NCI-H510A (cell line): ENCODE data around the gene COX8C.

Experiments used
- DNase-seq: peaks from one replicate; lab custom pipeline; 2025; lab: John Stamatoyannopoulos, UW

COX8C gene, protein sequence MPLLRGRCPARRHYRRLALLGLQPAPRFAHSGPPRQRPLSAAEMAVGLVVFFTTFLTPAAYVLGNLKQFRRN

DNA sequence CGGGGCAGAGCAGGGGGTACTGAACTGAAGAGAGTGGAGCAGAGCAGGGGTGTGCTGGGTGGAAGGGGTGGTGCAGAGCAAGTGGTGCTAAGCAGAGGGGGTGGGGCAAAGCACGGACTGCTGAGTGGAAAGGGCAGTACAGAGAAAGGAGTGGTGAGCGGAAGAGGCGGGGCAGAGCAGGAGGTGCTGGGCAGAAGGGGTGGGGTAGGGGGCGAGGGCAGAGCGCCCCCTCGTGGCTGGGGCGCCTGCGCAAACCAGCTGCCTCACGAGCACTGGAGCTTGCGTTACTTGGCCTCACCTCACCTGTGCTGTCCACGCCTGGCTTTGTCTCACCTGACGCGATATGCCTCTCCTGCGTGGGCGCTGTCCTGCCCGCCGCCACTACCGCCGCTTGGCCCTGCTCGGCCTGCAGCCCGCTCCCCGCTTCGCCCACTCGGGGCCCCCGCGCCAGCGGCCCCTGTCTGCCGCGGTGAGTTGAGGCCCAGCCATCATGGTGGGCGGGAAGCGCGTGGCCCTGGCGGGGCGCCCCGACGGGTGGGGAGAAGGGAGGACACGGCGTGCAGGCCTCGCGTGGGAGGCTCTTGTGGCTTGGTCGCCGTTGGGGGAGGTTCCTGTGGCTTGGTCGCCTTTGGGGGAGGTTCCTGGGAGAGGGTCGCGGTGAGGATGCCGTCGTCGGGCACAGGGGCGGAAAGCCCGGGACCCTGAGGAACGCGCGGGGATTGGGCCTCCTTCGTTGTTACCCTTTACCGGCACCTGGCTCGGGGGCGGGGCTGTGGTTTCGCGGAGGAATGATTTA is at the start of gene COX8C:
Gene COX8C, plus strand, starts transcription at position 257 of the 796 bp plus-strand sequence. Its CDS starts 87 bp downstream, at position 344.
- DNase-seq, result no peak

DNA sequence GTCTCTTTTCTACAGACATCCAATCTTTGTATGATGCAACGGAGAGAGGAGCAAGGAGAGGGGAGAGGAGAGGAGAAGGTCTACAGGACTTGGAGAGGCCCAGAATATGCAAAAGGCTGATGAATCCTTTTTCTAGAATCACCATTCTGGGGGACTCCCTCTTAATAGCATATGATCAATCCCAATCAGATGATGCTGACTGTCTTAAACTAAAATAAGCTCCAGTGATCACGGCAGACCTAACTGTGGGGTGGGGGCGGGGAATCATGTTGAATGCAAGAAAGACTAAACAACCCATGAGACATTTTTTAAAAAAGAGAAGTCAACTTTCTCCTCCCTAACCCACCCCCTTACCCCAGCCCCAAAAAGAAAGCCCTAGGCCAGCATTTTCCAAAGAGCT is 47.6 kb upstream of the COX8C start:
- DNase-seq, result no peak

DNA sequence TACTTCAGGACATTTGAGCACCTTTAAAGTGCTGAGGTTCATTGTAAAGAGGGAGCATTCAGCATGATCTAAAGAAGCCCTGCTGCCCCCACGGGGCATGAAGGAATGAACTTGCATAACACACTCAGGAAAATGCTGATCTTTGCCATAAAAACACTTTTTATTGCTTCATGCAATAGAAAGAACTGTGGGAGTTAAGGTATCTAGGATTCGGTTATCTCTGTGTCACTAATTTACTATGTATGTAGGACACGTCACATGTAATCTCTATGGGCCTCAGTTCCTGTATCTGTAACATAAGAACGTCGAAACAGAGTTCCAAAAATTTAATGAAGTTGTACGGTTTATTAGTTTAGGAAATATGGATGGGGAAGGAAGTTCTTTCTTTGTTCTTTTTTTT is 47.1 kb upstream of the COX8C start:
- no peak for DNase-seq

DNA sequence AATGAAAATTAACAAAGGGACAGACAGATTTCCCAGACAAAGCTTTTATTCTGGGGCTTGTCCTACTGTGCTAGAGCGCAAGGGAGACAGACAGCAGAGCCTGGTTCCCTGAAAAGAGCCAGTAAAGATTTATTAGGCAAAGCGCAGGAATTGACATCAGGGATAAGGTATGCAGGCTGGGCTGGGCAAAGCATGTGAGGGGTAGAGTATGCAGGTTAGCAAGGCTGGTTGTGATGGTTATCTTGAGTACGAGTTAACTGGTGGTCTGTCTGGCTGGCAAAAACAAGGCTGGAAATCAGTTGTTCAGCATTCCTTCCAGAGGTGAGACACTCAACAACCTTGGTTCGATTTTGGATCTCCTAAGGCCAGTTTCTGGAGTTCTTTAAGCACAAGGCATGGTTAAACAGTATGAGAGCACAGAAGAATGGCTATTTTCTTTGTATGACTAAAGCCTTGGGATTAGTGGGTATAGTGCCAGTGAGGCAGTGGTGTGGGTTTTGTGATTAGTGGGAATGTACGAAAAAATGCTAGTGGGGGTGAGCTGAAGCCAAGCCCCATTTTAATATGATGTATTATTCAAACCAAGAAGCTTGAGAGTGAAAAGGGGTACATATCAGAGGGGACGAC is 45.0 kb upstream of the COX8C start:
- no peak for DNase-seq

DNA sequence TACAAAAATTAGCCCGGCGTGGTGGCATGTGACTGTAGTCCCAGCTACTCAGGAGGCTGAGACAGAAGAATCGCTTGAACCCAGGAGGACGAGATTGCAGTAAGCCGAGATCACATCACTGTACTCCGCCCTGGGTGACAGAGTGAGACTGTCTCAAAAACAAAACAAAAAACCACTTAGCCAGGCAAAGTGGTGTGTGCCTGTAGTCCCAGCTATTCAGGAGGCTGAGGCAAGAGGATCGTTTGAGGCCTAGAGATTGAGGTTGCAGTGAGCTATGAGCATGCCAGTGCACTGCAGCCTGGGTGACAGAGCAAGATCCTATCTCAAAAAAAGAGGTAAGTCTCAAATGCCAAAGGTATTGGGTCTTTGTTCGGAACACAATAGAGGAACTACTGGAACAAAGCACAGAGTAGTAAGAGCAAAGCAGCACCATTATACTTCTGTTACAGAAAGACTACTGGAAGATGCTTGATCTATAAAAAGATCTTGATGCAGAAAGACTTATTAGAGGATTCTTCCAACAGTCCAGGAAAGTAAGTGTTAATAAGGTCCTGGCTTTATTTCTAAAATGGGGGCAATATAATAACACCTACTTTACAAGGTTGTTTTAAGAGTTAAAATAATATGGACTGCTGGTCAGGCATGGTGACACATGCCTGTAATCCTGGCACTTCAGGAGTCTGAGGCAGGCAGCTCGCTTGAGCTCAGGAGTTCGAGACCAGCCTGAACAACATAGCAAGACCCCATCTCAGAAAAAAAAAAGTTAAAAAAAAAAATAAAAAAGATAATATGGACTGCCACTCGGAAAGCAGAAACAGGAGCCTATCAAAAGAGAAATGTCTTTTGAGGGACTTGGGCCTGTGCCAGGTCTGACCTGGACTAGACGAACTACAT is 44.0 kb upstream of the COX8C start:
- DNase-seq, result no peak

- no peak for DNase-seq
Observed at GRCh38 chr14:93303659-93304058, 43.3 kb upstream of the COX8C start.

GRCh38 chr14:93304771-93305170 is 42.2 kb upstream of the COX8C start:
- no peak for DNase-seq

DNA sequence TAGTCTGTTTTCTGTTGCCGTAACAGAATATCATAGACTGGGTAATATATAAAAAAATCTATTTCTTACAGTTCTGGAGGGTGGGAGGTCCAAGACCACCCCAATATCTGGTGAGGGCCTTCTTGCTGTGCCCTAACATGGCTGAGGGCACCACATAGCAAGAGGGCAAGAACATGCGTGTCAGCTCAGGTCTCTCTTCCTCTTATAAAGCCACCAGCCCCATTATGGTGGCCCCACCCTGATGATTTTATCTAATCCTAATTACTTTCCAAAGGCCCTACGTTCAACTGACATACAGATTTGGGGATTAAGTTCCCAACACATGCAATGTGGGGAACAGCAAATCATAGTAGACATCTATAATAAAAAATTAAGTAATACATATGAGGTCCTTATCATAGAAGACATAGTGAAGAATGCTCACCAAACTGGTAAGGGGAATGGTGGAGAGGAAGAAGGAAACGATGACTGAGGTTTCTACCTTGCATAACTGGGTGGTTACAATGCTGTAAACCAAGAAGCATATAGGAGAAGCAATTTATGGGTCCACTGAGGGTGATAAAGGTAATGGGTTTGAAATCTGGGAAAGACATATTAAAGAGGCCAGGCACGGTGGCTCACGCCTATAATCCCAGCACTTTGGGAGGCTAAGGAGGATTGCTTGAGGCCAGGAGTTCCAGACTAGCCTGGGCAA is 41.1 kb upstream of the COX8C start:
- no peak for DNase-seq

DNA sequence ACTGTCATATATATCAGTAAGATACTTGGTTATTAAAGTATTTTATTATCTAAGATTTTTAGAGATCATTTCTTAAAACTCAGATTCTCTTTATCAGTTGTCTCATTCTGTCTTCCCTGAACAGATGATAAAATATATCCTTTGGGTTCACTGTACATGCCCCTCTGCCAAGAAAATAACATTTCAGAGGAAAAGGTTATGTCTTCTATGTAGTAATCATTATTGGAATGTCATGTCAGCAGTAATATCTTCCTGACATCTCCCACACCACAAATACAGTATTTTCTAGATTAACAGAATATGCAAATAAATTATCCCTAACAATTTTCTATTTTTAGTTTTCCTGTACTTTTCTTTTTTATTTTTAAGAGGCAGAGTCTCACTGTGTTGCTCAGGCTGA is 40.2 kb upstream of the COX8C start:
- DNase-seq, result no peak

GRCh38 chr14:93308686-93309345 is 38.2 kb upstream of the COX8C start:
- DNase-seq, result no peak

GRCh38 chr14:93309427-93309966 is 37.5 kb upstream of the COX8C start:
- DNase-seq, result no peak

- DNase-seq, result no peak
Observed at GRCh38 chr14:93311082-93311481, 35.9 kb upstream of the COX8C start.

GRCh38 chr14:93315575-93315974 is 31.4 kb upstream of the COX8C start:
- no peak for DNase-seq

DNA sequence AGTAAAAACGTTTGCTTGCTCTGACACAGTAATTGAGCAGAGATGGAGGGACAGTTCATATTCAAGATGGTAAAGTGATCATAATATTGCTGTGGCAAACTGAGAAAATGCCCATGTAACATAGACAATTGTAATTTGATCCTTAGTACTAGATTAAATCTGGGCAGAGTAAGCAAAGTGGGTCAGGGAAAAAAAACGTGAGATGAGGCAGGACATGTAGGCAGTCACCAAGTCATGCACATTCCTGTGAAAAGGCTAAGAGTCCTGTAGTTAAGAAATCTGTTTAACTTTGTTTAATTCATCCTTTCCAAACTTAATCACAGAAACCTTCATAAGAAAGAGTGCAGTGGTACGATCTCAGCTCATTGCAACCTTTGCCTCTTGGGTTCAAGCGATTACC is 30.3 kb upstream of the COX8C start:
- DNase-seq, result no peak

DNA sequence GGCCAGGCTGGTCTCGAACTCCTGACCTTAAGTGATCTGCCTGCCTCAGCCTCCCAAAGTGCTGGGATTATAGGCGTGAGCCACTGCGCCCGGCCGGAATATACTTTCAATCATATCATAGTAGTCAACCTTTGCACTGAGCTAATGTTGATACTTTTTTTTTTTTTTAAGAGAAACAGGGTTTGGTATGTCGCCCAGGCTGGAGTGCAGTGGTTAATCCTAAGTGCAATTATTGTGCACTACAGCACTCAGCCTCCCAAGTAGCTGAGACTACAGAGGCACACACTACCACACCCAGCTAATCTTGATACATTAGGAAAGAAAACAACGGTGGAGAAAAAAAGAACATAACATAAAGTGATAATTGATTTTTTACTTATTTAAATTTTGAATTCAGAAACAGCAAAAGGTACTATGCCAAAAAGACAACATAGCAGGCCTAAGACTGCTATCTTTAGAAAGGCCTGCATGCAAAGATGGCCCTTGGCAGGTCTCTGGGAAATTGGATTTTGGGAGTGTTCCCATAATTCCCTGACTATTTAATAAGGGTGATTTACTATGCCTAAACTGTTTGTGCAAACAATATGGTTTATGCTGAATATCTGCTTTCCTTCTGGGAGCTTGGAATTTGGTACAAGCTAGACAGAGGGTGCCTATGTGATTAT is 29.6 kb upstream of the COX8C start:
- no peak for DNase-seq

- DNase-seq, result no peak
Observed at GRCh38 chr14:93317875-93318807, 28.8 kb upstream of the COX8C start.

GRCh38 chr14:93318927-93319326 is 28.1 kb upstream of the COX8C start:
- no peak for DNase-seq

DNA sequence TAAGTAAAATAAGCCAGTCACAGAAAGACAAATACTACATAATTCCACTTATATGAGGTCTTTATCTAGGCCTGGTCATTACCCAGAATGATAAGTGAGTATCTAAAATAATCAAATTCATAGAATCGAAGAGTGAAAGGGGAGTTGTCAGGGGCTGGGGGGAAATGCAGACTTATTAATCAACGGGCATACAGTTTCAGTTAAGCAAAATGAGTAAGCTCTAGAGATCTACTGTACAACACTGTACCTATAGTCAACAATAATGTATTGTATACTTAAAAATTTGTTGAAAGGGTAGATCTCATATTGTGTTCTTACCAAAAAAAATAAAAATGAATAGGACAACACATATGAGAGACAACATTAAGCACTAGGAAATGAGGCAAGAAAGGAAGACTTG is 27.5 kb upstream of the COX8C start:
- DNase-seq, result no peak

DNA sequence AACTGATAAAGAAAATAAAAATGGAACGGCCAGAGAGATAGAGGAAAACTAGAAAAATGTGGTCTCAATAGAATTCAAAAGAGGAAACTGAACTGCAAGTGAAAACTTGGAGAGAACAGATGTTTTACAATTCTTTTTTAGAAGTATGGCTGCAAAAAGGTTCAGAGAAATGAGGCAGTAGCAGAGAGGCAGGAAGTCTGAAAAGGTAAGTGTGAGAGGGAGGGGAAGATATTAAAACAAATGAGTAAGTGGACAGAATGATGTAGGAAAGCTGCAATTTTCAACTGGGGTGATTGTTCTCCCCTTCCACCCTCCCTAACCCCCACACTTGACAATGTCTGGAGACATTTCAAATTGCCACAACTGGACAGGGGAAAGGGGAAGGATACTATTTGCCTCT is 27.0 kb upstream of the COX8C start:
- DNase-seq, result no peak
